ENCODE data around the gene PTPRD.

PTPRD gene

GRCh38 chr9:8531826-8532415 is 2080.9 kb downstream of the PTPRD start:
- no peak for DNase-seq

- DNase-seq, result no peak
These were observed 2091.7 kb downstream of the PTPRD start for GRCh38 chr9:8521112-8521511.

GRCh38 chr9:8515748-8516147 is 2097.1 kb downstream of the PTPRD start:
- no peak for DNase-seq

- no peak for DNase-seq
These were observed 2098.0 kb downstream of the PTPRD start for GRCh38 chr9:8514760-8515159.

GRCh38 chr9:8508671-8509290 is 2104.0 kb downstream of the PTPRD start:
- DNase-seq, result no peak

- DNase-seq, result peak; percentile 29
These were observed 2118.2 kb downstream of the PTPRD start for GRCh38 chr9:8494571-8494970.

- DNase-seq, result no peak
These were observed 2120.1 kb downstream of the PTPRD start for GRCh38 chr9:8492679-8493078.

- no peak for DNase-seq
These were observed 2120.8 kb downstream of the PTPRD start for GRCh38 chr9:8492024-8492423.

GRCh38 chr9:8491563-8491962 is 2121.2 kb downstream of the PTPRD start:
- no peak for DNase-seq

GRCh38 chr9:8489835-8490234 is 2123.0 kb downstream of the PTPRD start:
- DNase-seq, result no peak

- peak; percentile 48 for DNase-seq
These were observed 2126.7 kb downstream of the PTPRD start for GRCh38 chr9:8486095-8486494.

GRCh38 chr9:8484597-8485191 is 2128.1 kb downstream of the PTPRD start:
- DNase-seq, result no peak

- DNase-seq, result no peak
These were observed 2135.4 kb downstream of the PTPRD start for GRCh38 chr9:8477450-8477849.

GRCh38 chr9:8474937-8475336 is 2137.9 kb downstream of the PTPRD start:
- DNase-seq, result no peak

- DNase-seq, result no peak
These were observed 2139.4 kb downstream of the PTPRD start for GRCh38 chr9:8473244-8474020.

GRCh38 chr9:8468045-8468637 is 2144.7 kb downstream of the PTPRD start:
- DNase-seq, result no peak

GRCh38 chr9:8457816-8458215 is 2155.0 kb downstream of the PTPRD start:
- no peak for DNase-seq

- DNase-seq, result no peak
These were observed 2155.7 kb downstream of the PTPRD start for GRCh38 chr9:8457055-8457454.

- no peak for DNase-seq
These were observed 2156.5 kb downstream of the PTPRD start for GRCh38 chr9:8456344-8456743.

GRCh38 chr9:8450810-8451545 is 2161.8 kb downstream of the PTPRD start:
- no peak for DNase-seq

- DNase-seq, result no peak
These were observed 2164.6 kb downstream of the PTPRD start for GRCh38 chr9:8448226-8448625.

- no peak for DNase-seq
These were observed 2165.2 kb downstream of the PTPRD start for GRCh38 chr9:8447601-8448000.

GRCh38 chr9:8437876-8438275 is 2174.9 kb downstream of the PTPRD start:
- DNase-seq, result no peak
